IMR-90 (cell line): ENCODE measurements around the gene DOCK2. TPM values are rescaled to one million over a fixed set of nuclear protein-coding genes. Genes with fewer than 3 reads are reported as not detected.

Source experiments
- ATAC-seq: fragments of 200-7000 bp; cut with Tn5 transposase; 2 replicates; pipeline ENCODE4 v1.9.1; 2020; ENCODE audit warnings: low read depth, mild to moderate bottlenecking, moderate library complexity
- BruUV-seq: library from RNA; stranded (reverse); fragments of 400-500 nt; replicated peaks from 2 replicates; lab custom pipeline; 2021; lab: Mats Ljungman, UMichigan
- CTCF ChIA-PET: fragments of 300-600 bp; formaldehyde crosslinking; extraction: SDS; loops from one replicate; lab custom pipeline; 2021; ENCODE audit warnings: antibody characterized with exemption; lab: Yijun Ruan, JAX
- POLR2A ChIA-PET: fragments of 300-600 bp; sonication (Branson Sonifier 250); formaldehyde crosslinking; loops from one replicate; lab custom pipeline; 2022; ENCODE audit warnings: antibody characterized with exemption; ENCODE audit not compliant: unreplicated experiment; lab: Charles Lee
- DNase-seq: peaks from one replicate; pipeline ENCODE4 v3.0.0; 2013
- H2AFZ ChIP-seq: replicated peaks from 2 replicates; pipeline ENCODE3; 2013; ENCODE audit warnings: low read length, mild to moderate bottlenecking; ENCODE audit not compliant: poor library complexity
- H2AK5ac ChIP-seq: 2 replicates; pipeline ENCODE4 v1.6.1; 2013; ENCODE audit warnings: low read depth, low read length, inconsistent platforms
- H2AK9ac ChIP-seq: replicated peaks from 2 replicates; pipeline ENCODE3; 2013; ENCODE audit warnings: mild to moderate bottlenecking, low read depth, low read length, moderate library complexity; ENCODE audit not compliant: poor library complexity
- H2BK120ac ChIP-seq: 2 replicates; pipeline ENCODE4 v1.6.1; 2013; ENCODE audit warnings: low read depth, low read length, inconsistent platforms
- H2BK15ac ChIP-seq: 3 replicates; pipeline ENCODE4 v1.6.1; 2013; ENCODE audit warnings: low read depth, low read length, inconsistent platforms
- H2BK20ac ChIP-seq: 2 replicates; pipeline ENCODE4 v1.6.1; 2013; ENCODE audit warnings: low read depth, mild to moderate bottlenecking, inconsistent platforms, low read length, moderate library complexity
- H2BK5ac ChIP-seq: 2 replicates; pipeline ENCODE4 v1.6.1; 2013; ENCODE audit warnings: mild to moderate bottlenecking, low read depth, low read length, inconsistent platforms; ENCODE audit not compliant: poor library complexity, severe bottlenecking
- H3K14ac ChIP-seq: replicated peaks from 2 replicates; pipeline ENCODE4 v1.6.1; 2013; ENCODE audit warnings: low read depth, low read length, inconsistent platforms
- H3K18ac ChIP-seq: 2 replicates; pipeline ENCODE4 v1.6.1; 2013; ENCODE audit warnings: low read depth, low read length, control low read depth
- H3K23ac ChIP-seq: 2 replicates; pipeline ENCODE4 v1.6.1; 2013; ENCODE audit warnings: low read depth, low read length, inconsistent platforms
- H3K27ac ChIP-seq: 2 replicates; pipeline ENCODE4 v1.5.1; 2013; ENCODE audit warnings: mild to moderate bottlenecking, control low read depth, low read length; ENCODE audit not compliant: insufficient read depth
- H3K27me3 ChIP-seq: 2 replicates; pipeline ENCODE4 v1.6.1; 2013; ENCODE audit warnings: low read length; ENCODE audit not compliant: control insufficient read depth, insufficient read depth
- H3K36me3 ChIP-seq: 2 replicates; pipeline ENCODE4 v1.6.1; 2013; ENCODE audit warnings: low read length, mixed read lengths; ENCODE audit not compliant: control insufficient read depth, insufficient read depth
- H3K4ac ChIP-seq: 2 replicates; pipeline ENCODE4 v1.6.1; 2013; ENCODE audit warnings: low read depth, low read length, inconsistent platforms
- H3K4me1 ChIP-seq: 2 replicates; pipeline ENCODE4 v1.6.1; 2013; ENCODE audit warnings: low read length, mixed read lengths; ENCODE audit not compliant: control insufficient read depth, insufficient read depth
- H3K4me2 ChIP-seq: 2 replicates; pipeline ENCODE4 v1.6.1; 2013; ENCODE audit warnings: low read depth, mild to moderate bottlenecking, control low read depth, low read length, moderate library complexity
- H3K4me3 ChIP-seq: 2 replicates; pipeline ENCODE4 v1.5.1; 2013; ENCODE audit warnings: low read depth, mild to moderate bottlenecking, control low read depth, low read length, moderate library complexity; ENCODE audit not compliant: insufficient read depth
- H3K56ac ChIP-seq: 2 replicates; pipeline ENCODE4 v1.6.1; 2013; ENCODE audit warnings: low read length, inconsistent platforms; ENCODE audit not compliant: insufficient read depth; ENCODE audit errors: extremely low read depth
- H3K79me1 ChIP-seq, 2 experiments: 2 replicates each; pipeline ENCODE4 v1.6.1; 2013; ENCODE audit warnings: low read length in 2 of 2, inconsistent platforms in 1 of 2, low read depth in 1 of 2
- H3K9ac ChIP-seq: 2 replicates; pipeline ENCODE4 v1.6.1; 2013; ENCODE audit warnings: low read depth, low read length, control low read depth
- H3K9me1 ChIP-seq: 2 replicates; pipeline ENCODE4 v1.6.1; 2013; ENCODE audit warnings: low read length, inconsistent platforms; ENCODE audit not compliant: insufficient read depth
- H3K9me3 ChIP-seq: 2 replicates; pipeline ENCODE4 v1.6.1; 2013; ENCODE audit warnings: low read length; ENCODE audit not compliant: control insufficient read depth, insufficient read depth
- H4K20me1 ChIP-seq: 2 replicates; pipeline ENCODE4 v1.6.1; 2013; ENCODE audit warnings: low read length, inconsistent platforms; ENCODE audit not compliant: insufficient read depth
- H4K5ac ChIP-seq: 2 replicates; pipeline ENCODE4 v1.6.1; 2013; ENCODE audit warnings: mild to moderate bottlenecking, low read depth, low read length, control low read depth
- H4K8ac ChIP-seq, 2 experiments: 2 replicates each; pipeline ENCODE4 v1.6.1; 2013; ENCODE audit warnings: low read depth in 2 of 2, low read length in 2 of 2, control low read depth in 1 of 2, inconsistent platforms in 1 of 2
- H4K91ac ChIP-seq: 2 replicates; pipeline ENCODE4 v1.6.1; 2013; ENCODE audit warnings: low read depth, low read length, inconsistent platforms; ENCODE audit not compliant: insufficient read depth
- NFE2L2 ChIP-seq: fragments of 150-350 bp; IDR thresholded peaks from 2 replicates; pipeline ENCODE4 v1.6.1; 2016; ENCODE audit warnings: low read depth, mild to moderate bottlenecking, low read length
- WGBS, 2 experiments: methylation state at CpG; one replicate each; pipeline versions ENCODE4 v1.1.5 to v1.1.7; 2013; ENCODE audit warnings: missing lambda C conversion rate in 2 of 2; ENCODE audit not compliant: insufficient read length in 1 of 2; ENCODE audit errors: extremely low coverage in 2 of 2; 5-methylcytosine and 5-hydroxymethylcytosine counted together
- dilution Hi-C: fragments of 300-500 bp; cut with HindIII; formaldehyde crosslinking; loops from one replicate; pipeline ENCODE4 v1.14.3; 2018; ENCODE audit warnings: low sequenced_read_pairs; ENCODE audit not compliant: unreplicated experiment
- in situ Hi-C: fragments of 300-500 bp; cut with MboI; formaldehyde crosslinking; loops from 3 replicates; pipeline ENCODE4 v1.14.3; 2019; ENCODE audit warnings: low sequenced_read_pairs, inconsistent platforms, mixed read lengths
- intact Hi-C: fragments of 100-400 bp; cut with micrococcal nuclease; formaldehyde crosslinking; loops from 2 replicates; pipeline ENCODE4 v1.10.0; 2022
- polyA plus RNA-seq, 3 experiments: library from polyadenylated mRNA; depleted of rRNA; stranded (reverse); fragments of >200 nt; gene quantifications; 2 replicates each; pipeline ENCODE4 v1.2.3, GENCODE V29; 2012; ENCODE audit warnings: low replicate concordance in 1 of 3
- total RNA-seq: library from RNA; depleted of rRNA; stranded (reverse); fragments of >200 nt; gene quantifications from 2 replicates; pipeline ENCODE4 v1.2.3, GENCODE V29; 2012
- TF ChIP-seq, protein P1 (sequence below): conservative IDR thresholded peaks from 2 replicates; pipeline ENCODE4 v1.5.1; 2012; ENCODE audit warnings: mild to moderate bottlenecking, low read depth, low read length, improper control_type of control experiment

The DOCK2 gene
- total and polyA plus RNA-seq, 2 of the 4 experiments (the other 2 are of a cell fraction), result 0.72 to 3.0 TPM

DNA sequence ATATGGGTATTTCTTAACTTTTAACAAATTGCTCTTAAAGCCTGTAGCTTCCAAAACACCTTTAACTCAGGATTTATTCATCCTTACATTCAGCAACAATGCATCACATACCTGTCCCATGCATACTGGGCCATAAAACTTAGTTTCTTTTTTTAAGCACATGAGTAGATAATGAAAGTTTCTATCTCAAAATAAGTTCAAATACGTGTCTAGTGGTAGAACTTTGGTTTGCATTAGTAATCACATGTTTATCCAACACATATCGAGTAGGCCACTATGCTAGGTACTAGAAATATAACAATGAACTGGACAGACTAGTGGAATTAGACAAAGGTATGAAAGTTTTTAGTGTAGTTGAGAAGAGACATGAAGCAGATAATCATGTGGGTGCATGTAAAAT lies 99.6 kb downstream of the DOCK2 start:
- H2AK9ac ChIP-seq, result no peak overlapping the region
- CTCF ChIA-PET, result no interaction called here
- H4K91ac ChIP-seq, result no peak overlapping the region

More for the DNA sequence above, 99.6 kb downstream of the DOCK2 start:
- Histone ChIP-seq H2BK15ac (no peak overlapping the region), H4K8ac (no peak overlapping the region), H2BK20ac (no peak overlapping the region), H2AK5ac (no peak overlapping the region), H3K4ac (no peak overlapping the region), H4K5ac (no peak overlapping the region), H3K36me3 (no peaks in the 10 kb centered on the region), H2AFZ (no peak overlapping the region), H2BK120ac (no peak overlapping the region), H3K14ac (no peak overlapping the region), H3K4me1 (no peaks in the 10 kb centered on the region), H3K23ac (no peak overlapping the region), H2BK5ac (no peak overlapping the region), H3K9me1 (no peaks in the 10 kb centered on the region), H3K27me3 (no peaks in the 10 kb centered on the region), H3K9me3 (no peaks in the 10 kb centered on the region), H3K4me2 (no peak overlapping the region), H3K56ac (no peak overlapping the region), H3K79me1 (no peaks in the 10 kb centered on the region), H3K4me3 (no peak overlapping the region), H3K27ac (no peak overlapping the region), H4K20me1 (no peaks in the 10 kb centered on the region), H3K9ac (no peak overlapping the region), H3K18ac (no peak overlapping the region)
- no TSS peak for BruUV-seq
- intact Hi-C loops, result no loop called here
- in situ Hi-C loops, result no loop called here
- TF ChIP-seq, protein P1, sequence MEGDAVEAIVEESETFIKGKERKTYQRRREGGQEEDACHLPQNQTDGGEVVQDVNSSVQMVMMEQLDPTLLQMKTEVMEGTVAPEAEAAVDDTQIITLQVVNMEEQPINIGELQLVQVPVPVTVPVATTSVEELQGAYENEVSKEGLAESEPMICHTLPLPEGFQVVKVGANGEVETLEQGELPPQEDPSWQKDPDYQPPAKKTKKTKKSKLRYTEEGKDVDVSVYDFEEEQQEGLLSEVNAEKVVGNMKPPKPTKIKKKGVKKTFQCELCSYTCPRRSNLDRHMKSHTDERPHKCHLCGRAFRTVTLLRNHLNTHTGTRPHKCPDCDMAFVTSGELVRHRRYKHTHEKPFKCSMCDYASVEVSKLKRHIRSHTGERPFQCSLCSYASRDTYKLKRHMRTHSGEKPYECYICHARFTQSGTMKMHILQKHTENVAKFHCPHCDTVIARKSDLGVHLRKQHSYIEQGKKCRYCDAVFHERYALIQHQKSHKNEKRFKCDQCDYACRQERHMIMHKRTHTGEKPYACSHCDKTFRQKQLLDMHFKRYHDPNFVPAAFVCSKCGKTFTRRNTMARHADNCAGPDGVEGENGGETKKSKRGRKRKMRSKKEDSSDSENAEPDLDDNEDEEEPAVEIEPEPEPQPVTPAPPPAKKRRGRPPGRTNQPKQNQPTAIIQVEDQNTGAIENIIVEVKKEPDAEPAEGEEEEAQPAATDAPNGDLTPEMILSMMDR, result no peak
- no peak for TF ChIP-seq NFE2L2
- dilution Hi-C loops, result no loop called here
- WGBS, 2 experiments, result no CpG with 5 or more reads among the region's 2 CpGs
- no peak for ATAC-seq
- DNase-seq, result no peak
- POLR2A ChIA-PET, result no interaction called here
